Calu3 (cell line): ENCODE data around the gene B9D2. TPM values are rescaled to one million over a fixed set of nuclear protein-coding genes. Genes with fewer than 3 reads are reported as not detected.
A peak's percentile ranks its signal among the peaks of the same experiment; 100 is the strongest.

Source experiments
- Bru-seq: library from RNA; stranded (reverse); fragments of 400-500 nt; gene quantifications from one replicate; lab custom pipeline; 2021; lab: Mats Ljungman, UMichigan
- BruChase-seq, 2 experiments: library from RNA; stranded (reverse); fragments of 400-500 nt; gene quantifications; one replicate each; lab custom pipeline; 2021; lab: Mats Ljungman, UMichigan
- BruUV-seq: library from RNA; stranded (reverse); fragments of 400-500 nt; replicated peaks from 2 replicates; lab custom pipeline; 2021; lab: Mats Ljungman, UMichigan
- CTCF ChIA-PET: fragments of 300-600 bp; sonication (Branson Sonifier 250); formaldehyde crosslinking; loops from one replicate; lab custom pipeline; 2022; ENCODE audit warnings: antibody characterized with exemption; lab: Charles Lee
- DNase-seq: peaks from one replicate; pipeline ENCODE4 v3.0.0; 2022
- H3K27ac Mint-ChIP-seq: one replicate; pipeline ENCODE4 v1.8.0; 2022; ENCODE audit warnings: mixed read lengths; ENCODE audit not compliant: unreplicated experiment
- H3K27me3 Mint-ChIP-seq: one replicate; pipeline ENCODE4 v1.8.0; 2022; ENCODE audit warnings: mixed read lengths; ENCODE audit not compliant: unreplicated experiment
- H3K36me3 Mint-ChIP-seq: one replicate; pipeline ENCODE4 v1.8.0; 2022; ENCODE audit warnings: mild to moderate bottlenecking, moderate library complexity, mixed read lengths; ENCODE audit not compliant: insufficient read depth, unreplicated experiment
- H3K4me1 Mint-ChIP-seq: one replicate; pipeline ENCODE4 v1.8.0; 2022; ENCODE audit warnings: mild to moderate bottlenecking, low read depth, mixed read lengths; ENCODE audit not compliant: unreplicated experiment
- H3K4me3 Mint-ChIP-seq: one replicate; pipeline ENCODE4 v1.8.0; 2022; ENCODE audit warnings: mild to moderate bottlenecking, low read depth, moderate library complexity, mixed read lengths; ENCODE audit not compliant: unreplicated experiment
- H3K9me3 Mint-ChIP-seq: one replicate; pipeline ENCODE4 v1.8.0; 2022; ENCODE audit warnings: low read depth, mixed read lengths; ENCODE audit not compliant: unreplicated experiment
- CTCF ChIP-seq: fragments of 200-600 bp; IDR thresholded peaks from one replicate; pipeline ENCODE4 v1.8.0; 2022; ENCODE audit warnings: antibody characterized with exemption; ENCODE audit not compliant: unreplicated experiment
- intact Hi-C: fragments of 100-400 bp; cut with micrococcal nuclease; formaldehyde crosslinking; loops from one replicate; pipeline ENCODE4 v1.10.0; 2022; ENCODE audit not compliant: unreplicated experiment
- long read RNA-seq: library from polyadenylated mRNA; stranded (forward); transcript quantifications from one replicate; pipeline ENCODE4 v2.0.0, GENCODE V29; 2022
- total RNA-seq: library from RNA; stranded (reverse); gene quantifications from 2 replicates; pipeline ENCODE4 v1.2.3, GENCODE V29; 2022

Gene B9D2
- 6.4 and 8.5 TPM in 2 replicates for total RNA-seq
- percentile 53 among the genes with signal in this experiment for Bru-seq, nascent RNA
- BruChase-seq, experiment 1, labeled RNA remaining after a 6-hour chase: percentile 52 among the genes with signal in this experiment
- percentile 51 among the genes with signal in this experiment for BruChase-seq, experiment 2, labeled RNA remaining after a 2-hour chase
- long read RNA-seq, transcript B9D2-201 (4 exons, 1,027 nt): major isoform, 10 of 16 reads
- long read RNA-seq, partial matches to known transcripts: 4 of 16 reads
- long read RNA-seq, other reads (novel, unspliced or antisense): 1 of 16 reads

GRCh38 chr19:41363753-41364523 is at the start of gene B9D2:
Gene B9D2, minus strand, starts transcription at chr19:41364149. Its CDS starts 630 bp downstream, at chr19:41363519.
- intact Hi-C loops: no loop called here
- BruUV-seq: TSS peak; percentile 84
- peak; percentile 99 for DNase-seq
- Mint-ChIP-seq H3K27me3 (no peaks in the 10 kb centered on the region), H3K4me1 (peaks cover 34% of the 10 kb centered on the region), H3K27ac (peak within 1 kb of the TSS; percentile 98), H3K9me3 (no peaks in the 10 kb centered on the region), H3K4me3 (peak within 1 kb of the TSS; percentile 95), H3K36me3 (peaks cover 31% of the 10 kb centered on the region)
- TF ChIP-seq CTCF: no peak
- CTCF ChIA-PET: interaction anchor here (0.5 to 1.6 kb wide), 7 partner anchors 12 to 708 kb away, joined by 3 to 23 read pairs (median 4); partner anchors contain the start of genes DMAC2, HNRNPUL1 and TGFB1

- CTCF ChIA-PET: no interaction called here
Observed at GRCh38 chr19:41412953-41413352, 49.0 kb upstream of the B9D2 start.

GRCh38 chr19:41411968-41412265 is 48.0 kb upstream of the B9D2 start:
- no peak overlapping the region for H3K4me3 Mint-ChIP-seq
- H3K9me3 Mint-ChIP-seq: no peaks in the 10 kb centered on the region
- H3K27me3 Mint-ChIP-seq: no peaks in the 10 kb centered on the region
- no TSS peak for BruUV-seq
- H3K4me1 Mint-ChIP-seq: peaks cover 19% of the 10 kb centered on the region
- no peak for DNase-seq
- CTCF ChIA-PET: no interaction called here
- H3K36me3 Mint-ChIP-seq: no peaks in the 10 kb centered on the region
- no peak for TF ChIP-seq CTCF
- intact Hi-C loops: no loop called here
- no peak overlapping the region for H3K27ac Mint-ChIP-seq

More at GRCh38 chr19:41412953-41413352, 49.0 kb upstream of the B9D2 start:
- peaks cover 2% of the 10 kb centered on the region for H3K36me3 Mint-ChIP-seq
- no peak overlapping the region for H3K27ac Mint-ChIP-seq
- no peak overlapping the region for H3K4me3 Mint-ChIP-seq
- no peak for DNase-seq
- H3K4me1 Mint-ChIP-seq: peaks cover 19% of the 10 kb centered on the region
- no peak for TF ChIP-seq CTCF
- no peaks in the 10 kb centered on the region for H3K27me3 Mint-ChIP-seq
- H3K9me3 Mint-ChIP-seq: no peaks in the 10 kb centered on the region
- BruUV-seq: no TSS peak
- intact Hi-C loops: no loop called here

- no peaks in the 10 kb centered on the region for H3K27me3 Mint-ChIP-seq
- no peak for TF ChIP-seq CTCF
- BruUV-seq: no TSS peak
- H3K4me3 Mint-ChIP-seq: no peak overlapping the region
- H3K9me3 Mint-ChIP-seq: no peaks in the 10 kb centered on the region
- CTCF ChIA-PET: no interaction called here
- intact Hi-C loops: no loop called here
- no peak overlapping the region for H3K27ac Mint-ChIP-seq
- no peaks in the 10 kb centered on the region for H3K36me3 Mint-ChIP-seq
- DNase-seq: no peak
- H3K4me1 Mint-ChIP-seq: peaks cover 19% of the 10 kb centered on the region
Observed at GRCh38 chr19:41411100-41411967, 47.4 kb upstream of the B9D2 start.
